ENCODE data around the gene TAS2R1.

The TAS2R1 gene, protein sequence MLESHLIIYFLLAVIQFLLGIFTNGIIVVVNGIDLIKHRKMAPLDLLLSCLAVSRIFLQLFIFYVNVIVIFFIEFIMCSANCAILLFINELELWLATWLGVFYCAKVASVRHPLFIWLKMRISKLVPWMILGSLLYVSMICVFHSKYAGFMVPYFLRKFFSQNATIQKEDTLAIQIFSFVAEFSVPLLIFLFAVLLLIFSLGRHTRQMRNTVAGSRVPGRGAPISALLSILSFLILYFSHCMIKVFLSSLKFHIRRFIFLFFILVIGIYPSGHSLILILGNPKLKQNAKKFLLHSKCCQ

DNA sequence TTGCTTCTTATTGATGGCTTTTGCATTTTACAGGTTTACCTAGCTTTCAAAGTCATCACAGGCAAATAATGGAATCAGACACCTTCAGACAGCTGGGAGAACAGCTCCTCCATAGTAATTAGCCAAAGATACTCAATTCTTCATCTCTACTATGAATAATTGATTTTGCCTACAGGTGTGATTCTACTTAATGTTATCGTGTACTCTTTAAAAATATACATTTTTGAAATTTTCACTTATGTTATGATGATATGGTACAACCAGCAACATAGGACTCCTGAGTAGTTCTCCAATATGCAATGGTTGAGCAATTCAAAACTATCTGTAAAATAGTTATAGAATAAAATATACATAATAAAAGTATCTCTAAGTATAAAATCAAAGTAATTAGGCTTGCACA, at the start of gene TAS2R1:
TAS2R1 (minus strand) TSS at position 101 of the 400 bp plus-strand sequence. CDS start 319 bp downstream, outside the sequence.
- no peak for DNase-seq (ENCODE audit: low read depth in 2 of 2)

DNA sequence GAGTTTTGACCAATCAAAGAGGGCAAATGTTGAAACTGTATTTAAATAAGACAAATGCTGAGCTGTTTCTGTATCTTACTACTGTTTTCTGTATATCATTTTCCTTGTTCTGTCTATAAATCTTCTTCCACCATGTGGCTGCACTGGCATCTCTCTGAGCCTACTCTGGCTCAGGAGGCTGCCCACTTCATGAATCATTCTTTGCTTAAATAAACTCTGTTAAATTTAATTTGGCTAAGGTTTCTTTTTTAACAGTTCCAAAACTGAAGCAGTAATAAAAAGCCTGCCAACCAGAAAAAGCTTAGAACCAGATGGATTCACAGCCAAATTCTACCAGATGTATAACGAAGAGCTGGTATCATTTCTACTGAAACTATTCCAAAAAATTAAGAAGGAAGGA, 40.2 kb upstream of the TAS2R1 start:
- DNase-seq (ENCODE audit: low read depth in 2 of 2), result no peak

DNA sequence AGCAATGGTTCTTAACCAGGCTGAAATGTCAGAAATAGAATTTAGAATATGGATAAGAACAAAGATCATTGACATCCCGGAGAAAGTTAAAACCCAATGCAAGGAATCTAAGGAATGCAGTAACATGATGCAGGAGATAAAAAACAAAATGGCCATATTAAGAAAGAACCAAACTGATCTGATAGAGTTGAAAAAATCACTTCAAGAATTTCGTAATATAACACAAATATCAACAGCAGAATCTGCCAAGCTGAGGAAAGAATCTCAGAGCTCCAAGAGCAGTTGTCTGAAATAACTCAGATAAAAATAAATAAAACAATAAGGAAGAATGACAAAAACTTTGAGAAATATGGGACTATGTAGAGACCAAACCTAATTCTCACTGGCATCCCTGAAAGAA, 37.8 kb upstream of the TAS2R1 start:
- no peak for DNase-seq (ENCODE audit: low read depth in 2 of 2)

DNA sequence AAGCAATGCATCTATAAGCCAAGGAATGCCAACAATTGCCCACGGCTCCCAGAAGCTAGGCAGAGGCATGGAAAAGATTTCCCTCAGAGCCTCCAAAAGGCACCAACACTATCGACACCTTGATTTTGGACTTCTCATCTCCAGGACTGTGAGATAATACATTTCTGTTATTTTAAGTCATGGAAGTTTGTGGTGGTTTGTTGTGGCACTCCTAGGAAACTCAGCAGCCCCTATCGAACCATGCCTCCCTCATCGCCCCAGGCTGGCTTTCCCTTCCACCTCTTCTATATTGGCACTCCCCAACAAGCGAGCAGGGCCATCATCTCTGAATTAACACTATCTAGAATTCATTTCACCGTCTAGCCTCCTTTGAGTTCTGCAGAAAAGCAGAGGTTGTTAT, 33.7 kb upstream of the TAS2R1 start:
- no peak for DNase-seq (ENCODE audit: low read depth in 2 of 2)

DNA sequence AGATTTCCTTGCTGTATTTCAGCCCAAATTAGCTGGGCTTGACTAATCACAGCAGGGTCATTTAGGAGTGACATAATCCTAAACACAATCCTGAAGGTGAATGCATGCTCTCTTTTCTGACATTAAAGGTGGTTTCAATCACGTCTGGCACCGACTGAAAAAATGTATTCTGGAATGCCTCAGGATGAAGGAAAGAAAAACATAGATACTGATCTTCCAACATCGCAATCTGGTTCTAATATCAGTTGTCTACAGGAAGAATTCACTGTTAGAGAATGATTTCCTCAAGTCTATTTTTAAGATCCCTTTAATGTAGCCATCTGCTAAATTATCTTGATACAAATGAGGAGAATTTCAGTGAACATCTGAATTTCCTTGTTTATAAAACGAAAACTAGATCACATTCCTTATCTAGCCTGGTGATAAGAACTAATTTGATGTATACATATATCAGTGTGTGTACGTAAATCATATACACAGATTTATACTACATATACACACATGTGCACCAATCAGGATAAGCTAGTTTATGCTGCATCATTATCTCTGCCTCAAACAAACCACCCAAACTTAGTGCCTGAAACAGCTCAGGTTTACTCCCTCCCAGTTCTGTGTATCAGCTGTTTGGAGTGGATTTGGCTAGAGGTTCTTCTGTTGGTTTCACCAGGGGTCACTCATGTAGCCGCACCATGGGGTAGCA, 31.3 kb upstream of the TAS2R1 start:
- no peak for DNase-seq (ENCODE audit: low read depth in 2 of 2)

DNA sequence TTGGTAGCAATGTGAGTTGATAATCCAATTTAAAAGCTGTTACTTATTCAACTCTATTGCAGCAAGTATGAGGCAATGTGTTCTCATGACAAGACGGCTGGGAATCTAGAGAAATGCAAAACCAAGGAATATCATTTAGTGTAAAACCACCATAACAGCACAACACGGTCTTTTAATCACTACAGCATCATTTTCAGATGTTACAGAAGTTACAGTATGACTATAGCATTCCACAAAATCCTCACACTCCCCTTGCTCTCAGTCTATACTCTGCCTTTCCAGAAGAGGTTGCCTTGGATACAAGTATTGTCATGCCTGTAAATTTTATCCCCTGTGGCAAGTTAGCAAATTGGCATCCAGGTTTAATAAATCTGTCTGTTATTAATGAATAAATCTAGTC, 28.6 kb upstream of the TAS2R1 start:
- DNase-seq (ENCODE audit: low read depth in 2 of 2), result no peak

DNA sequence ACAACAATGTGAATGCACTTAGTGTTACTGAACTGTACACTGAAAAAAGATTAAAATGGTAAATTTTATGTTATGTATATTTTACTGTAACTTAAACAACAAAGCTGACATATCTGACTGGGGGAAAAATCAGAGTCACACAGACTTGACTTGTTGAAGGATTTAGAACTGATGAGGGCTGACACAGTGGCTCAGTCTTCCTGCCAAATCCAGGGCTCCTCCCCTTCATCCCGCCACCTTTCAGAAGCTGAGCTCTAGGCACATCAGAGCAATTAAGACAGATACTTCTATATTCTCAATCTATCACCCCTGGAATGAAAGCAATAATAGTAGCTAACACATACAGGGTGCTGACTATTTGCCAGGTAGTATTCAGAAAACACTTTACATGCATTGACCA, 27.7 kb upstream of the TAS2R1 start:
- DNase-seq (ENCODE audit: low read depth in 2 of 2), result no peak

DNA sequence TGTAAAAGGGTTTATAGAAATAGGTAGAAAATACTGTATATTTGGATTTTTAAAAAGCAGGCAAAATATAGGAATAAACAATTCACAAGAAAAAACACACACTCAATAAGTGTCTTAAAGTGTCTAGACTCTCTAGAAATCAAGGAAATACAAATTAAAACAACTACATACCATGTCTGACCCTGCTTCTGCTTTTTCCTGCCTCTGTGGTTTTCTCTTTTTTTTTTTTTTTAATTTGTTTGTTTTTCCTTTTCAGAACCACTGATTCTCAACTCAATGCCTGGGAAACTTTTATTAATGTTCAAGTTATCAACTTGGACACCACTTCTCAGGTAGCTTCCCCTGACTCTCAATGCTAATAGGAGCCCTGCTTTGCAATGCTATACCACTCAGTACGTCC, 25.5 kb upstream of the TAS2R1 start:
- no peak for DNase-seq (ENCODE audit: low read depth in 2 of 2)

DNA sequence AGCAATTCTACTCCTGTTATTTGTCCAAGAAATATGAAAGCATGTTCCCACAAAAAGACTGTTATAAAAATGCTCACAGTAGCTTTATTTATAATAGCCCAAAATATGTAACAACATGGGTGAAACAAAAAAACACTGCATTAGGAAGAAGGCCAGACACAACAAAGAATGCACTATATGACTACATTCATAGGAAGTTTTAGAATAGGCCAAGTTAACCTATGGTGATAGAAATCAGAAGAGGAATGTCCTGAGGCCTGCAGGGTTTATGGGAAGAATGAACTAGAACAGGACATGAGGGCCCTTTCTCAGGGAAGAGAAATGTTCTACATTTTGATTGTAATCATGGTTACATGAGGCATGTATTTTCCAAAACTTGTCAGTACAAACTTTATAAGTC, 24.7 kb upstream of the TAS2R1 start:
- DNase-seq (ENCODE audit: low read depth in 2 of 2), result no peak

DNA sequence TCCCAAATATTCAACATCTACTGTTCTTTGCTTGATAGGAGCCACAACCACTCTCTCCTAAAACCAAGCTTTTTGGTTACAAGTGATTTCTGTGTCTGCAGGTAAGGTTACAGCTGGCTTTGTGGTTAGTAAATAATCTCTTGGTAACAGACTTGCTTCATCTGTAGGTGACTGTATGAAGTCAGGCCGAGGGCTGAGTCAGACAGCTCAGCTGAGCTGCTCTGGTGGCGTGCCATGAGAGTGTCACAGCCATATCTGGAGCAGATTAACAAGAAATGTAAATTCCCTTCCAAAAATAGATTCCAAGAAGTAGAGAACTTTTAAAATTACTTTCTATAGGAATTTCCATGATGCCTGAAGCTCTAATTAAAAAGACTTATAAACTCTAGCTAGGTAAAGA, 23.7 kb upstream of the TAS2R1 start:
- DNase-seq (ENCODE audit: low read depth in 2 of 2), result no peak

DNA sequence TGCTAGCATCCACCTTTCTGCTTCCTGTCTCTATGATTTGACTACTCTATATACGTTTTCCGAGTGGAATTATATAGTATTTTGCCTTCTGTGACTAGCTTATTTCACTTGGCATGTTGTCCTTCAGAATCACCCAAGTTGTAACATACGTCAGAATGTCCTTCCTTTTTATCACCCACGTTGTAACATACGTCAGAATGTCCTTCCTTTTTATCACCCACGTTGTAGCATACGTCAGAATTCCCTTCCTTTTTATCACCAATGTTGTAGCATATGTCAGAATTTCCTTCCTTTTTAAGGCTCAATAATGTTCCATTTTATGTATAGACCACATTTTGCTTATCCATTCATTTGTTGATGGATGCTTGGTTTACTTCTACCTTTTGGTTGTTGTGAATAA, 22.9 kb upstream of the TAS2R1 start:
- no peak for DNase-seq (ENCODE audit: low read depth in 2 of 2)

DNA sequence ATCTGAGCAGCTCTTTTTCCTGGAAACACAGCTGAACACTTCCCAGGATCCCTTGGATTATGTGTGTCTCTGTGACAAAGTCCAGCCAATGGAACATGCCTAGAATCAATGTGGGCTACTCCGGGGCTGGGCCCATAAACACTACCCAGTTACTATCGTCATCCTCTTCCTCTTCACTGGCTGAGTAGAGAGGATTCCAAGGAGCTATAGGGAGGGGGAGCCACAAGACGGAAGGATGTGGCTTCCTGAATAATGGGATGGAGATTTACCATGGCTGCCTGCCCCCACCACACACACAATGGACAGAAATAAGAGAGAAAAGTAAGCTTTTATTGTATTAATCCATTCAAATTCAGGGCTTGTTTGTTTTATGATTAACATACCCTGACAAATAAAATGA, 22.1 kb upstream of the TAS2R1 start:
- no peak for DNase-seq (ENCODE audit: low read depth in 2 of 2)

DNA sequence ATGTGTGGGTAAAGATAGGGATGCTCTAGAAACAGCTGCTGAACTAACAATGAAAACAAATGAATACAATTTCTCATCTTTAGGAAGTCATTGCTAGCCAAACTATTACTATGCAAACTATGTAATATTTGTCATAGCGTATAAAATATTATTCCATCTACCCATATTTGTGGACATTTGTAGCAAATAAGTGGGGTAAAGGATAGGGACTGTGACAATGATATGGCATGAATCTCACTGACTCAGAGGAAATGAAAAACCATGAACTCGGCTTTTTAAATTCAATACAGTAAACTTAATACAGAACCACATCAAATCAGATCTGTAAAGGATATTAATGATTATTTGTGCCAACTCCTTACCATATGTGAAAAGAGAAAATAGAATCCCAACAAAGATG, 16.7 kb upstream of the TAS2R1 start:
- DNase-seq (ENCODE audit: low read depth in 2 of 2), result no peak

DNA sequence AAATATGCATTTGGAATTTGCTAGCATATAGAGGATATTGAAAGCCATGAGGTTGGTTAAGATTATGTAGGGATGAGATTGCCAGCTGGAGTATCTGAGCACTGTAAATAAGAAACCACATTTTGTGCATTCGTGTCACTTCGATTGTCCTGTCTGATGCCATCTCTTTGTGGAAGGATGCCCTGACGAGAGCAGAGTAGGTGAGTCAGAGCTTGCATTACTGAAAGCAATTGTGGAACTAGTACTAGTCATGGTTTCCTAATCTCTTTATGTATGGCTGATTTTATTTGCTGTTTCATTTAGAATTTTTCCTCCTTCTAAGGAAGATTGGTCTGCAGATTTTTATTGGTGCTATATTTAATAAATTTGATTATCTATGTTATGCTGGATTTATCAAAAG, 14.5 kb upstream of the TAS2R1 start:
- DNase-seq (ENCODE audit: low read depth in 2 of 2), result no peak

DNA sequence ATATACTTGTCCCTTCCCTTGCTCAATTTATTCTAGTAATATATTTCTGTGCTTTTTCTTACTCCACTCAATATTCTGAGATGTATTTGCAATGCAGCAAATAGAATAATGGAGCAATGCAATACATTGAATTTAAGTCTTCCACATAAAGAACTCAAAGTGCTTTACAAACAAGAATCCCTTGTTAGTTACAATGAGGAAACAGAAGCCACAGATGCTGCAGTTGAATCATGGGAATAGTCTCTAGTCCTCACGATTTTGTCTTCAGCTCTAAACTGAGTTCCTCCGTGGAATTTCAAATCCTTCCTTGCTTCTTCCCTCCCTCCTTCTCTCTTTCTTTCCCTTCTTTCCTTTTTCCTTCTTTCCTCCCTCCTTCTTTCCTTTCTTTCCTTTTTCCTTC, 12.5 kb upstream of the TAS2R1 start:
- DNase-seq (ENCODE audit: low read depth in 2 of 2), result no peak

DNA sequence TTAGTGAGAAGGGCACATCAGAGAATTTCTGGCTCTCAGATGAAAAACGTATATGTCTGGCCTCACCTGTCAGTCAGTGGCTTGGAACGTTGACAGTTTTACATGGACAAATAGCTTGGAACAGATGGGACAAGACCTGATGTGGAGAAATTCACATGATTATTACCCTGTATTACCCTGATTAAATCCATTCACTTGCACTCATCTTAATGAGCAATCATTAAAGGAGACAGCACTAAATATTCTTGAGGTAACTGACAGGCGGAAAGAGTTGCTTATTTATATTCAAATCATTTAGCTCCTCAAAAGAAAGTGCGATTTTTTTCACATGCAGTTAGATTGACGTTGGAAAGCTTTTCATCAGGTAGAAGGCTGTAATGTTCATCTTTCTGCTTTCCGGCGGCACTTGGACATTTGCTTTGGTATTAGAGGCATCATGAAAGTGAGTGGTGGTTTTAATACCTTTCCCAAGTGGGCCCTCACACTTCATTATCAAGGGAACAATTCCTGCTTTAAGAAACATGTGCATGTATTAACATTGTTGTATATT, 11.7 kb upstream of the TAS2R1 start:
- DNase-seq (ENCODE audit: low read depth in 2 of 2), result no peak

DNA sequence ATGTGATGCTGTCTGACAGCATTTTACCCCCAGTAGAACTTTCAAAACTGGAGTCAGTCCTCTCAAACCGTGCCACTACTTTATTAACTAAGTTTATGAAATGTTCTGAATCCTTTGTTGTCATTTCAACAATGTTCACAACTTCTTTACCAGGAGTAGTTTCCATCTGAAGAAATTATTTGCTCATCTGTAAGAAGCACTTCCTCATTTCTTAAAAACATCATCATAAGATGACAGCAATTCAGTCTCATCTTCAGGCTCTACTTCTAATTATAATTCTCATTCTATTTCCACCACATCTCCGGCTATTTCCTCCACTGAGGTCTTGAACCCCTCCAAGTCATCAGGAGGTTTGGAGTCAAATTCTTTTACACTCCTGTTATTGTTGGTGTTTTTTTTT, 2.3 kb upstream of the TAS2R1 start:
- DNase-seq (ENCODE audit: low read depth in 2 of 2), result no peak

DNA sequence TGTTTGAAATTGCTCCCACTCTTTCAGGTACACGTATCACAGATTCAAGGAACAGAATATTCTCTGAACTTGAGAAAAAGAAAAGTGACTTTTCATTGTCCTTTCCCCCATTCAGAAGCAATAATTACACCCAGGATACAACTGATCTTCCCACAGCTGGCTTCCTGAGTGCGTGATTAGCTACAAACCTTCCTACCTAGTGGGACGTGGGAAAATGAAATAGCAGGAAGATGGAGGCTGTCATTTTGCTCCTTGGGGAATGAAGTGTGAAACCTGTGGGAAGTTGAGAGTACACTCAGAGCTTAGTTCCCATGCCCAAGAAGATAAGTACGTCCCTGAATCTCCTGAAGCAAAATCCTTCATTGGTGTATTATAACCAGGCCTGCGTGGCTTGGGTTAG, 2.6 kb downstream of the TAS2R1 start:
- DNase-seq (ENCODE audit: low read depth in 2 of 2), result no peak

DNA sequence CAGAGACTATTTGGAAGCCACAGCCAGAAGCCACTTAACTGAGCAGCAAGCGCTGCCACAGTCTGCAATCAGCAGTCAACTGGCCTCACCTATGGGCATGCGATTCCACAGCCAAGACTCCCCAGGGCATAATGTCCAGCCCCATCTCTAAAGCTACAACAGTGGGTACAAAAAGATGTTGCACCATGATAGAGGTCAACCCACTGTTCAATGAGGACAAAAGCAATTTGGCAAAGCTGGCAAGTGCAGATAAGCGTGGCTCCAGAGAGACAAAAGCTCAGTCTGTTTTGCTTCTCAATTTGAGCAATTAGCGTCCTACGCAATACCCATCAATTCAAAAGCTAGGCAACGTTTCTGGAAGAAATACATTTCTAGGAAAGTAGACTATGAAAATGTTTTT, 3.2 kb downstream of the TAS2R1 start:
- DNase-seq (ENCODE audit: low read depth in 2 of 2), result no peak

DNA sequence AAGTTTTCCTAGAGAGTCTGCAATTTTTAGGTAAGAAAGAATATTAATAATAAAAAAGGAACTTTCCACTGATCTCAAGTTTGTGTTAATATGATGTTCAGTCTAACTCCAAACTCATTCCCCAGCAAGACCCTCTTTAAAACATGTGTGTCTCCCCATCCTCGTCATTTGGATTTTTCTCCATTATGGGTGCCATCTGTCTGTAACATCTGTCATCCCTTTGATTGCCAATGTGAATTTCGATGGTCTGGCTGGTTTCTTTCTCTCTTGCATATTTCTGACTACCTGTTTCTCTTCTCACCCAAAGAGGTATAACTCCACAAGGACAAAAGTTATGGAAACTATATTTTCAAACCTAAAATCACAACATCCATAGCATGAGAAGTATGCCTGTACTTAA, 4.4 kb downstream of the TAS2R1 start:
- DNase-seq (ENCODE audit: low read depth in 2 of 2), result no peak

DNA sequence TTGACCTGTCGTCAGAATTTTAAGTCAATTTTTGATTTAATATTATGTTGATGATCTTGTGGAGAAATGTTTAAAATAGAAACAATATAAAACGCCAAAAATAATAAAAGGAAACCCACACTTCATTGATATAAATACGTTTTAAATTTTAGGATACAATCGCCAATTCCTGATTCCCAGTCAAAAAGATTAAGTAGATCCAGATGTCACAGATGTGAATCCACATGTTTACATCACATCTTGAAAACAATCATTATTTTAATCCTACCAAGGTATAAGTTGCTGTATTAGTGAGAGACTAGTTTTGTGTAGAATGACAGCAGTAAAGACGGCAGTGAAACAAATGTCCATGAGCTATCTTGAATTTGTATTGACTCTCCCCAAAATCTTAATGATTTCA, 4.9 kb downstream of the TAS2R1 start:
- no peak for DNase-seq (ENCODE audit: low read depth in 2 of 2)

DNA sequence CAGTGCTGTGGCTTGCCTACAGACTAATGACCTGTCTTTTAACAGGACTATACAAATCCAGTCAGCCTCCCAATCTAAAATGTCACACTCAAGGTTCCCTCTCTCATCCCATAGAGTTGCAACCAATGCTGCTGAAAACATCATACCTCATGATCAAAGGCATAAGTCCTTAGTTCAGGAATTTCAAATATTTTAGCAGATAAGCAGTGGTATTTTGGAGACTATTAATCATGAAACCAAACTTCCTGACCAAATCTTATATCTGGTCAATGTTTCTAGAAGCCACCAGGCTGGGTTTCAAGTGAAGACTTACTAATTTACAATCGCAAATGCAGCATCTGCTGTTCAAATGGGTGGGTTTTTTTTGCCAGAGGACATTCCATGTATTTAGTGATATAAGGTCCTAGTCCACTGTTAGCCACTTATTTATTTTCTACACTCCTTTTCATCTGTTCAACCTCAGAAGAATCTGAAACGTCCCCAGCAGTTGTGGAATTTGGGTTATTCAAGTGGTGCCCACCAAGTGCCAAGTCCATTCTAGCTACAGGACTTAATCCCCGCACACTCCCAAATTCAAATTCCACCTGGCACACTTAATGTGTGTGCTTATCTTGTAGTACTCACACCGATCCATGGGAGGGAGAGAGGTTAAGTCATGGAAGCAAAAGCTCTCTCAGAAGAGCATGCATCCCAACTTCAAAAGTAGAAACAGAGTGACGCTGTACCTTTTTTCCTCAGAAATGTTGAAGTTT, 5.8 kb downstream of the TAS2R1 start:
- DNase-seq (ENCODE audit: low read depth in 2 of 2), result no peak

DNA sequence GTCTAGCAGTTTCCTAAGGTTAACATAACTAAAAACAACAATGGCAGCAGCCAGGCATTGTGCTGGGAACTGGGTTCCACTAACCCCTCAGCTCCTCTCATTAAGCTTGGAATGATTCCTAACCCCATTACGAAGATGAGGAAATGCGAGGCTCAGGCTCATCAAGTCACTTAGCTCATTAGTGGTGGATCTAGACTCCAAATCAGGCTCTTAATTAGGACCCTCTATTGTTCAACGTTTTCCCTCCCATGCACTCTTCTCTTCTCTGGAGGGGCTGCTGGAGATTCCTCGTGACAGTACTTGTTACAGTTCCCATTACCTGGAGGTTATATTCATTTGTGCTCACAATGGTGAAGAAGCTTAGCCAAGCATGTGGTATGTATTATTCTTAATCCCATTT, 6.5 kb downstream of the TAS2R1 start:
- DNase-seq (ENCODE audit: low read depth in 2 of 2), result no peak
